Upper lobe of left lung (tissue), 4 donors: ENCODE data around the gene ZNF10.

Experiments used
- CTCF ChIP-seq, 6 experiments: fragments of 450-650 bp in 4 of 6; fragments of 200-600 bp in 2 of 6; sonication (generic) in 2 of 6; IDR thresholded peaks; one replicate each; pipeline ENCODE4 v1.5.1; 2016 to 2019; ENCODE audit warnings: antibody characterized with exemption in 6 of 6
- POLR2A ChIP-seq, 4 donors: fragments of 450-650 bp; IDR thresholded peaks; one replicate each; pipeline ENCODE4 v1.5.1; 2016 to 2017; ENCODE audit warnings: antibody characterized with exemption in 4 of 4, mild to moderate bottlenecking in 2 of 4
- POLR2AphosphoS5 ChIP-seq, 2 donors: sonication (generic); formaldehyde crosslinking; IDR thresholded peaks; one replicate each; pipeline ENCODE4 v1.5.1; 2017; ENCODE audit warnings: antibody characterized with exemption in 2 of 2

- TF ChIP-seq POLR2AphosphoS5 (IDR thresholded peaks at IDR 0.05) (no peak), CTCF (IDR thresholded peaks at IDR 0.05) (no peak), POLR2A (IDR thresholded peaks at IDR 0.05) (no peak)
Observed at GRCh38 chr12:133174901-133175300, 44.5 kb downstream of the ZNF10 start.
